GM21447 (cell line): ENCODE measurements around the gene FBXW2.
"Not testable (repeated sequence)": the region's sequence is repeated elsewhere in the genome, so short reads cannot be mapped to it uniquely, and the experiment has no call there.

Experiments used
- ATAC-seq: cut with Tn5 transposase; IDR thresholded peaks from one replicate; pipeline ENCODE4 v1.9.1; 2021; ENCODE audit not compliant: unreplicated experiment

Gene FBXW2

DNA sequence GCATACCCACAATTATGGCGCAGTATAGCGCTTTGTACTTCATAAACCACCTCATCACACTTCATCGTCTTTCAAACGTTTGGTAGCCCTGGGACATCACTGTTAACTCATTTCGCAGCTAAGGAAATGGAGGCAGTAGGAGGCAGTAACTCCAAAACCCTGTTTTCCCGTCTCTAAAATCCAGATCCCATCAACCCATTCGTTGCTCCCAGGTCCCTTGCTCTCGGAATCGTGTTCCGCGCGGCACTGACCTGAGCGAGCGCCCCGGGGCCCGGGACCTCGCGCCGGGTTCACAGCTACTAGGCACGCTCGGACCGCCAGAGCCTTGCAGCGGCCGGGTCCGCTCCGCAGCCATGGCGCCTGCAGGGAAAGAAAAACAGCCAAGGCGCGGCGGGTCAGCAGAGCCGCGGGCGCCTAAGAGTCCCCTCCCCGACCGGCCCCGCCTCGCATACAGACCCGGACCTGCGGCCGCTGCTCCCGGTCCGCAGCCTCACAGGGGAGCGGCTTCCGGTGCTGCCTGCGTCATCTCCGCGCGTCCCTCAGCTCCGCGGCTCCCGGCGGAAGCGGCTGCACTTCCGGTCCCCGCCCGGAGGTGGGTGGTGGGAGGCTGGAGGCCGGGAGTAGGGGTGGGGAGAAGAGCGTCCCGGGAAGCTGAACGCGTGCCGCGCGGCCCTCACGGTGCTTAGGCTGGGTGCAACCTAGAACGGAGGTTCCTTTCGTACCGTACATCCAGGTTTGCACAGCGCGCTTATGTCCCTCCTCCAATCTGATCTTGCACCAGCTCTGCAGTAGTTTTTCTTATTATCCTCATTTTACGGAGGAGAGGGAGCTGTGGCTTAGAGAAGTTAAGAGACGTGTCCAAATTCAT is at the start of gene FBXW2:
TSS of gene FBXW2 (minus strand) at position 519 of the 868 bp plus-strand sequence. CDS start 5,158 bp downstream, outside the sequence.
- ATAC-seq: peak; percentile 86

DNA sequence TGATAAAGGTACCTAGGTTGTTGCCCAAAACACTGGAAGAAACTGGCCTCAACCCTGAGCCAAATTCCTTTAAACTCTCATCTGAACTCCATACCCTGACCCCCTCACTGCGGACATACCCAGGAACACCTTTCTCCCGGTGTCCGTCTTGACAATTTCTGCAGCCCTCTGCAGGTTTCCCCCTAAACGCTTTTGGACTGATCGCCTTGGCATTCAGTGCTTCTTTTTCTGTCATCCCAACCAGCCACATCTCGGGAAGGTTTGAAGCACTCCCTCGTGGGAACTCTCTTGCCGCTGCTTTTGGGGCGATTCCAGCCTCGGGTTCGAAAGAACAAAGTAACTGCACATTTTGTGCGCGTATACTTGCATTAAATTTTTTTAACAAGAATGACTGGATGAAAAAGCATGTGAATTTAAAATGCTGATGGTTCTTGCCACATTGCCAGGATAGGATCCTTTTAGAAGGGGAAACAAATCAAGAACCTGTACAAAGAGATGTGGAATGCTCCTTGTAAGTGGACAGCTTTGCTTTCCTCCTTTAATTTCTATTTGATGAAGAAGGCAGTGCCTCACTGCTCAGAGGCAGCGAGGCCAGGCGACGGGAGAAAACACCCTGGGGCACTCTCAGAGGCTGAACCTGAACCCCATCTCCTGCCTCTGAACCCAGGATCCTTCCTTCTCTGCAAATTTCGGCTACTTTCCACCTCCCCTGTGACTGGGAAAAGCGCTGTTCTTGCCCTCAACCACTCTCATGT is 48.9 kb upstream of the FBXW2 start:
- ATAC-seq: peak; percentile 7

DNA sequence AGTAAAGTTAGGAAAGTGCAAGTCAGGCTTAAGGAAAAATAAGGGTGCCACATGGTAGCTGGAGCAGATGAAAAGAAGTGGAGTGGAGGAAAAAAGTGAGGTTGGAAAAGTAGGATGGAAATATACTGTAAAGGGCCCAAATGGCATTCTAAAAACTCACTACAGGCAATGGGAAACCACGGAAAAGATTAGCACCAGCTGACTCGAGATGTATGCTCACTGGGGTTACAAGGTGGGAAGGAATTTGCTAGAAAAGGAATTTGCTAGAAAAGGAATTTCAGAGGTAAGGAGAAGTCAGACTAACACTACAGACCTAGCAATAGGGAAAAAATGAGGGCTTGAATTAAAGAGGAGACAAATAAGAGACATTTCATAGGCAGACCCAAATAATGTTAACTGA is 45.9 kb upstream of the FBXW2 start:
- no peak for ATAC-seq

- ATAC-seq: no peak
These were observed 44.7 kb upstream of the FBXW2 start for GRCh38 chr9:120837921-120838320.

DNA sequence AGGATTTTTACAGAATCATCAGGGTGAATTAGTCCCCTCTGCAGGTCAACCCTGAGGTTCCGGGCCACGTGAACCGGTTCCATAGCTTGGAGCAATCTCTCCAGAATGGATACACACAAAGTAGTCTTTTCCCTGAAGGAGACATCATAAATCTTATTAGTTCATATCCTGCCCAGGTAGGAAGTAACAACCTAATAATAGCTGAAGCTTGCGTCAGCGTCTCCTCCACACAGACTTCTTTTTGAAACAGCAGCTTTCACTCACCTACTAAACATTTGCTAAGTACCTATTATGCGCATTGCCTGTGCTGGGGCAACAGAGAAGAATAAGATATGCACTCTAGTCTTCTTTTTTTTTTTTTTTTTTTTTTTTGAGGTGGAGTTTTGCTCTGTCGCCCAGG is 40.1 kb upstream of the FBXW2 start:
- no peak for ATAC-seq

GRCh38 chr9:120832807-120833206 is 39.6 kb upstream of the FBXW2 start:
- ATAC-seq: no peak

DNA sequence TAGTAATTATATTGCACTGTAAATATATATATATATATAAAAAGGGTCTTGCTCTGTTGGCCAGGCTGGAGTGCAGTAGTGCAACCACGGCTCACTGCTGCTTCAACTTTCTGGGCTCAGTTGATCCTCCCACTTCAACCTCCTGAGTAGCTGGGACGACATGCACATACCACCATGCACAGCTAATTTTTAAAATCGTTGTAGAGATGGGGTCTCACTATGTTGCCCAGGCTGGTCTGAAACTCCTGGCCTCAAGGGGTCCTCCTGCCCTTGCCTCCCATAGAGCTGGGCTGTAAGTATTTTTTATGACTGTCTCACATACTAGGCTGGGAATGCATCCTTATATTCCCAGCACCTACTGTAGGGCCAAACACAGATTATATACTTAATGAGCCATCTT is 37.6 kb upstream of the FBXW2 start:
- no peak for ATAC-seq

DNA sequence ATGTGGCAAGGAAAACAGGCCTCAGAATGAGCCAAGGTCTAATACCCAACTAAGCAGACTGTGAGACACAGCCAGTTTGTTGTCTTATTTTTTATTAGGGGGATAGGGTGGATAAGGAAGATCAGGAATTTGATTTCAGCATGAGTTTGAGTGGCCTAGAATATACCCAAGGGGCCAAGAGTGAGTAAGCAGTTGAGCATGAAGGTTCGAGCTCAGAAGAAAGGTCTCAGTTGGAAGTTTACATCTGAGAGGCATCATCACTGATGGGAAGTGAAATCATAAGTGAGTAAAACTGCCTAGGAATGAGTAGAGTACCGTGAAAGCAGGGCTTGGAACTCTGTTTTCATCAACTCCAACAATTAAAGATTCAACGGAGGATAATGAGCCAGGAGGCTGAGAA is 36.9 kb upstream of the FBXW2 start:
- no peak for ATAC-seq

DNA sequence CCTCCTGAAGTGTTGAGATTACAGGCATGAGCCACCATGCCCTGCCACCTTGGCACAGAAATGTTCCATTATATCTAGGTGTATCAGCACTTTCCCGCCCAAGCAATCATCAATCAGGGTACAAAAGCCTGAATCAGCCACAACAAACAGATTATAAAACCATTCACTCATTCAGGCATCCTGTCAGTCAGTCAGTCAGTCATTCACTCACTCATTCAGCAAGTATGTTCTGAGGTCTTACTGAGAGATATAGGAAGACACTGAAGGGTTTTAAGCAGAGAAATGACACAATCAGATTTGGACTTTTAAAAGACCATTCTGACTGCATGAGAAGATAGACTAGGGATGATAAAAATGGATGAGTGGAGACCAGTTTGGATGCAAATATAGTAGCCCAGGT is 36.4 kb upstream of the FBXW2 start:
- ATAC-seq: no peak

DNA sequence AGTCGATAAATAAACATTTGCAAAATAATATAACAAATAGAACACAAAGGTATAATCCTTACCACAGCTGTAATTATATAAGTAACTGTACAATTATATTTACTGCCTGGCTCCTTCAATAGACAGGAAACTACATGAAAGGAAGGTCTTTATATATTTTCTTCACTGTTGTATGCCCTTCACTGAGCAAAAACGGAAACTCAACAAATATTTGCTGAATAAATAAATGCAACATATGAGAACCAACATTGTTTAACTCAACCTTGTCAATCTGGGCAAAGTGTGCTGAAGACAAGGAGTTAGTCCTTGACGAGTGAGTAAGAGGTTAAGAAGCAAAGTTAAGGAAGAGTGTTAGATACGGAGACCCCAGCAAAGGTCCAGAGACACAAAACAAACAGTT is 26.9 kb upstream of the FBXW2 start:
- ATAC-seq: no peak

DNA sequence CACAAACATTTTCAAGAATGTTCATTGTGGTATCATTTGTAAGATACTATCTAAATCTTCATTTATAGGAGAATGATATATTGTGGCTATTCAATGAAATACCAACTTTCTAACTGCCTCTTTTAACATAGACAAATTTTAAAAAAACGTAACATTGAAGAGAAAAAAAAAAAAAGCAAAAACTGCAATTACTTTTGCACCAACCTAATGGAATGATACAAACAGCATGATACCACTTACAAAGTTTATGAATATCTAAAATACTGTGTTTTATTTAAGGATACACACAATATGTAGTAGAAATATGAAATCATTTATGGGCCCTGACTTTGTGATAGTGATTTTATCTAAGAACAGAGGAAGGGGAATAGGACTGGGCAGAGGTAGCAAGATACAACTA is 25.4 kb upstream of the FBXW2 start:
- ATAC-seq: no peak

DNA sequence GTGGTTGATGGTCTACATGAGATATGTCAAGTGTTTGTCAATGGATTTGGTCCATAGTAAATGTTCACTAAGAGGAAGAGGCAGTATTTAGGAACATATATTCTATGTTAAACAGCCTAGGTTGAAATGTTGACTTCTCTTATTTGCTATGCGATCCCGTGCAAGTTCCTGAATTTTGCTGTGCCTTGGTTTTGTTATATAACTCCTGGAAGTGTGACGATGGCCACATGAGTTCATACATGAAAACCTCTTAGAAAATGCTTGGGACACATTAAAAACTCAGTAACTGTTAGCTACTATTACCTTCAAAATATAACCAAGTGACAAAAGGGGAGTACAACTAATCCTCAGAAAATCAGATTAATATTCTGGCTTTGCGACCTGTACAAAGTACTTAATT is 21.9 kb upstream of the FBXW2 start:
- no peak for ATAC-seq

DNA sequence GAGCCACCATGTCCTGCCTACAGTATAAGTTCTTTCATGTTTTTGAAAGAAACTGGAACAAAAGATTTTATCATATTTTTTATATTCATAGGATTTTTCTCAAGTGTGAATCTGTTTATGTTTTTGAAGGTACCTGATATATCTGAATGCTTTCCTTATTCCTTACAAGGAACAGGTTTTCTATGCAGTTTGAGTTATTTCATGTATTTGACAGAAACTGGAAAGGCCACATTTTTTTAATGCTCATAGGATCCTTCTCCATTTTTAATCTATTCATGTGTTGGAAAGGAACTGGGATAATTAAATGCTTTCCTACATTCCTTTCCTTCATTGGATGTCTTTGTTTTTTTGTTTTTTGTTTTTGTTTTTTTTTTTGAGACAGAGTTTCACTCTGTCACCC is 15.7 kb upstream of the FBXW2 start:
- no peak for ATAC-seq

DNA sequence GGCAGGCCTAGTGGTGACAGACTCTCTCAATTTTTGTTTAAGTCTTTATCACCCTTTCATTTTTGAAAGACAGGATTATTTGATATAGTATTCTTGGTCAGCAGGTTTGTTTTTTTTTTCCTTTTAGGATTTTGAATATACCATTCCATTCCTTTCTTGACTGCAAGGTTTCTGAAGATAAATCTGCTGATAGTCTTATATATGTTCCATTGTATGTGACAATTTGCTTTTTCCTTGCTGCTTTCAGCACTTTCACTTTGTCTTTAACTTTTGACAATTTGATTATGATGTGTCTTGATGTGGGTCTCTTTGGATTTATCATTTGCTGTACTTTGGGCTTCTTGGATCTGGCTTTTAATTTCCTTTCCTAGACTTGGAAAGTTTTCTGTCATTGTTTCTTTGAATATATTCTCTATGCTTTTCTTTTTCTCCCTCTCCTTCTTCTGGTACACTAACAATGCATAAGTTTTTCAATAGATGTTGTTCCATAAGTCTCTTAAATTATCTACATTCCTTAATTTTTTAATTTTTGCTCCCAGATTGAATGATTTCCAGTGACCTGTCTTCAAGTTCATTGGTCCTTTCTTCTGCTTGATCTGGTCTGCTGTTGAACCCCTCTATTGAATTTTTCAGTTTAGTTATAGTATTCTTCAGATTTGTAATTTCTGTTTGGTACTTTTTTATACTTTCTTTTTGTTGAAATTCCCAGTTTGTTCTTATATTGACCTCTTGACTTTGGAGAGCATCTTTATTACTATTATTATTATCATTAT is 14.6 kb upstream of the FBXW2 start:
- ATAC-seq: no peak

DNA sequence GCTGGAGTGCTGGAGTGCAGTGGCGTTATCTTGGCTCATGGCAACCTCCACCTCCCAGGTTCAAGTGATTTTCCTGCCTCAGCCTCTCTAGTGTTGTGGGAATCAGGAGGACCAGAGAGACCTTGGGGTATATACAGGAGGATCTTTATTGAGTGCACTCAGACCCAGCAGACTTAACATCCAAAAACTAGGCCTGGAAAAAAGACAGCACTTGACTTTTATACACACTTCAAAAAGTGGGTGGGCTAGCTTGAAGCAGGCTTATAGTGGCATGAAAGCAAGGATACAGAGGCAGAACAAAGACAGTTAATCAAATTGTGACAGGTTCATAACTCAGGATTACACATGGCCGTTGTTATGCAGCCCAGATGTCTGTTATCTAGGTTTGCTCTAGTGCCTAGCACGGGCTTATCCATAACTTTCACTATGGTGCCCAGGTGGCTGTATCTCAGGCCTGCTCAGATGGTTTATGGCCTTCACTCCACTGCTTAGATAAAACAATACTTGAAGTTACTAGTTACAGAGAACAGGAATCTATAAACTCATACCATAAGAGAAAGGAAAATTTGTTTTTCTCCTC is 11.7 kb upstream of the FBXW2 start:
- ATAC-seq: not testable (repeated sequence)

DNA sequence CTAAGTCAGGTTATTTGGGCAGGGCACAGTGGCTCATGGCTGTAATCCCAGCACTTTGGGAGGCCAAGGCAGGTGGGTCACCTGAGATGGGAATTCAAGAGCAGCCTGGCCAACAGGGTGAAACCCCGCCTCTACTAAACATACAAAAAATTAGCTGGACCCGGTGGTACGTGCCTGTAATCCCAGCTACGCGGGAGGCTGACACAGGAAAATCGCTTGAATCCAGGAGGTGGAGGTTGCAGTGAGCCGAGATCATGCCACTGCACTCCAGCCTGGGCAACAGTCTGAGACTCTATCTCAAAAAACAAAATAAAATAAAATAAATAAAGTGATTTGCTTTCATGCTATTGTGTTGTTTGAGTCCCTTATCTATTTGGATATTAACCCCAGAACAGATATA is 8.2 kb upstream of the FBXW2 start:
- ATAC-seq: no peak

DNA sequence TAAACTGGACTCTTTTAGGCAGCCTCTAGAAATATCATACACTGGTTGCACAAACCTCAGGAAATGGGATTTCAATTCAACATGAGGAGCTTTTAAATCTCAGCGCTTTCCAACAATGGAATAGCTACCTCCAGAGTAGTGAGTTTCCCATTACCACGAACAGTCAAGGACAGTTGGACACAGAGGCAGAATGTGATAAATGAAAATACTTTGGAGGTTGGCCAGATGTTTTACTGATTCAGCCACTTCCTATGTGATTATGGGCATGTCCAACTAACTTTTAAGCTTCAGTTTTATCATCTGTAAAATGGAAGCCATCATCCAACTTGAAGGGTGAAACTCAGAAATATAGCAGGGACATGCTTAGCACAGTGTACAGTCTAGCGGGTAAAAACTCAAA is 2.1 kb downstream of the FBXW2 start:
- ATAC-seq: no peak

DNA sequence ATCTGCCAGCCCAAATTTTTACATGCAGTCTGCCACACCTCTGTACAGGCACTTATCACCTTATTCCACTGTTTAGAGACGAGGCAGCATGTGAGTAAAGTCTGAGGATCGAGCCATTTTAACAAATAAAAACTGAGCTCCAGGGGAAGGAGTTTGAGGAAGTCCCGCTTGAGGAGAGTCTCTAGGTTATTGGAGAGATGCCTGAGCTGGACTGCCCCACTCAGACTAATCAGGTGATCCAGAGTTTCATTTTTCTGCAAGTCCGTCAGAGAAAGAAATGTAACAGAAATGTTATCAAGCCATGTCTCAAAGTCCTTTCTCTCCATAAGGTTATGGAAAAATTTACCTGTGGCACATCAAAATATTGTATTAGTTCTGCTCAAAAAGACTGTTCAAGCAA is 5.3 kb downstream of the FBXW2 start:
- no peak for ATAC-seq

DNA sequence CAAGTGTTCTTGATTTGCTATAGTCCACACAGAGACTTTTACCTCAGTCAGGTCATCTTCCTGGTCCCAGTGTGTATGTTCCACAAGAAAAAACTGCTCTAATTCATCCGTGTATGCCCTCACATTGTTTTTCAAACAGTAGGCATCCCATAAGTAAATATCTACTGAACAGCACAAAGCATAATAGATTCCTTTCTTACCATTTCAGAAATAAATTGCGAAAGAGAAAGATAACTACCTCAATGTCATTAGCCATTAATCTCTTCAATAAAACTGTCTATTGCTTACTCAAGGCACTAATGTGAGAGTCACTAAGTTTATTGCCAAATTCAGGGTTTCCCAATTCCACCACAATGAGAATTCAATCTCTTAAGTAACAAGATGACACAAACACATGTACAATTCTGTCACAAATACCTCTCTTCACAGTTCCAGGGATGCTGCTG is 9.6 kb downstream of the FBXW2 start:
- no peak for ATAC-seq

- ATAC-seq: no peak
These were observed 12.0 kb downstream of the FBXW2 start for GRCh38 chr9:120781236-120781635.

DNA sequence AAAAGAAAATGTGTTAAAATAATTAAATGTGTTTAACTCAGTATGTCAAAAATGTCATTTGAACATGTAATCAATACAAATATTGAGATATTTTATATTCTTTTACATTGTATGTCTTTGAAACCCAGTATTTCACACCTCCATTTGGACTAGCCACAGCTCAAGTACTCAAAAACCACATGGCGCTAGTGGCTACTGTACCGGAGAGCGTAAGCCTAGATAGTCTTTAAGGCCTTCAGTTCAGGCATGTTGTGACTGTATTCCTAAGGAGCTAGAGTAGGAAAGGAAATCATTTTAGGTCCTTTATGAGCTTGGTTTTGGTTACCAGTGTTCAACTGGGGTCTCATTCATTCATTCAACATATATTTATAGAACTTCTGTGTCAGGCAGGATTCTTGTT is 12.8 kb downstream of the FBXW2 start:
- ATAC-seq: no peak
